Fibroblast of mammary gland (primary cell): ENCODE results near the gene RTL3.
A peak's percentile ranks its signal among the peaks of the same experiment; 100 is the strongest.
"Not testable (repeated sequence)": the region's sequence is repeated elsewhere in the genome, so short reads cannot be mapped to it uniquely, and the experiment has no call there.

Experiments
- DNase-seq: peaks from one replicate; pipeline ENCODE4 v3.0.0-alpha.2; 2010; ENCODE audit warnings: low read depth
- H3K4me3 ChIP-seq: 2 replicates; pipeline ENCODE4 v1.5.1; 2011; ENCODE audit warnings: low read depth, mild to moderate bottlenecking, low read length, moderate library complexity; ENCODE audit not compliant: control insufficient read depth
- TF ChIP-seq, protein P1 (sequence below): conservative IDR thresholded peaks from 2 replicates; pipeline ENCODE4 v1.5.1; 2011; ENCODE audit warnings: low read depth, low read length, inconsistent platforms; ENCODE audit not compliant: control insufficient read depth, insufficient read depth

Gene RTL3

DNA sequence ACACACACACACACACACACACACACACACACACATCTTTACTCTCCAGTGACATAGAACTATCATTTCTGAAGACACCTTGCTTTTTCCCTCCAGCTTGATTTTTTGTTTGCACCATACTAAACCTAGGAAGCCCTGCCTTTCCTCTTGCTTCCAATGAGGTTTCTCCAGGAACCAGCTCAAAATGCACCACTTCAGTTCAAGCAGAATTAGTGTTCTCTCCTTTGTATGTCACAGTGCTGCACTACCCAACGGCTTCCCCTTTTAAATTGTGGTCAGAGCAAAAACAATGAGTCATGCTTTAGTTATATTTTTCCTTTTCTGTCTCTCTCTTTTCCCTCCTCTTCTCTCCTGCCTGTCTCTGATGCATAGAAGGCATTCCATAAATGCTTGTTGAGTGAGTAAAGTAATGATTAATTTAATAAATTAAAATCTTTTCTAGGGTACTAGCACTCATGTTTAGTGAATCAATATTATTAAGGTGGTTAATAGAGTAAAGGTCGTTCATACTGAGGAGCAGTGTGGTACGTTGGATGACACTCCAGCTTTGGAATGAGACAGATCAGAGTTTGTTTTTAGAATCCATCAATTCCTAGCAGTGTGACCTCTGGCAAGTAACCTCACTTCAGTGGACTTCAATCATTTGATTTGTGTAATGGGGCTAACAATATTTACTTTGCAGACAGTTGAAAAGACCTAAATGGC is 5.9 kb downstream of the RTL3 start:
- DNase-seq: peak; percentile 84
- no peak overlapping the region for H3K4me3 ChIP-seq
- TF ChIP-seq, protein P1, sequence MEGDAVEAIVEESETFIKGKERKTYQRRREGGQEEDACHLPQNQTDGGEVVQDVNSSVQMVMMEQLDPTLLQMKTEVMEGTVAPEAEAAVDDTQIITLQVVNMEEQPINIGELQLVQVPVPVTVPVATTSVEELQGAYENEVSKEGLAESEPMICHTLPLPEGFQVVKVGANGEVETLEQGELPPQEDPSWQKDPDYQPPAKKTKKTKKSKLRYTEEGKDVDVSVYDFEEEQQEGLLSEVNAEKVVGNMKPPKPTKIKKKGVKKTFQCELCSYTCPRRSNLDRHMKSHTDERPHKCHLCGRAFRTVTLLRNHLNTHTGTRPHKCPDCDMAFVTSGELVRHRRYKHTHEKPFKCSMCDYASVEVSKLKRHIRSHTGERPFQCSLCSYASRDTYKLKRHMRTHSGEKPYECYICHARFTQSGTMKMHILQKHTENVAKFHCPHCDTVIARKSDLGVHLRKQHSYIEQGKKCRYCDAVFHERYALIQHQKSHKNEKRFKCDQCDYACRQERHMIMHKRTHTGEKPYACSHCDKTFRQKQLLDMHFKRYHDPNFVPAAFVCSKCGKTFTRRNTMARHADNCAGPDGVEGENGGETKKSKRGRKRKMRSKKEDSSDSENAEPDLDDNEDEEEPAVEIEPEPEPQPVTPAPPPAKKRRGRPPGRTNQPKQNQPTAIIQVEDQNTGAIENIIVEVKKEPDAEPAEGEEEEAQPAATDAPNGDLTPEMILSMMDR: no peak

DNA sequence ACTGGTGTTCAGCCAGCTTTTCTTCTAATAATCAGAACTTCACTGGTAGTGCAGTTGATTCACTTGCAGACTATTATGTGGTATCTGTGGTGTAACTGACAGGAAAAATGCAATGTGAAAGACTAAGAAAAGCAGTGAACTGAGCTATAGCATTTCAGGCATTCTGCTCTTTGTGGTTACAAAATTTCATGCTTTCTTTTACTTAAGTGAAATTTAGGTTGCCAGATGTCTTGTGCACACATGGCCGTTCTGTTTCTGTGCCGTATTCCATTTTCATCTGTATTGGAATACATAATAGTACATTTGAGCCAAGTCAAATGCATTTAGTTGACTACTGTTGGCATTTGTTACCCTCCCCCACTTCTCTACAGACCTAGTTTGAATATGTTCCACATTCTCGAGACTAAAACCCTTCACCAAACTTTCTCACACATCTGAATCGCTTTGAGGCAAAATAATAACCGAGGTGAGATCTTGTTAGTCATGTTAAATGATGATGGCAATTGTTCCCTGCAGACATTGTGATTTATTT is 8.2 kb downstream of the RTL3 start:
- TF ChIP-seq, protein P1: no peak
- H3K4me3 ChIP-seq: no peak overlapping the region

DNA sequence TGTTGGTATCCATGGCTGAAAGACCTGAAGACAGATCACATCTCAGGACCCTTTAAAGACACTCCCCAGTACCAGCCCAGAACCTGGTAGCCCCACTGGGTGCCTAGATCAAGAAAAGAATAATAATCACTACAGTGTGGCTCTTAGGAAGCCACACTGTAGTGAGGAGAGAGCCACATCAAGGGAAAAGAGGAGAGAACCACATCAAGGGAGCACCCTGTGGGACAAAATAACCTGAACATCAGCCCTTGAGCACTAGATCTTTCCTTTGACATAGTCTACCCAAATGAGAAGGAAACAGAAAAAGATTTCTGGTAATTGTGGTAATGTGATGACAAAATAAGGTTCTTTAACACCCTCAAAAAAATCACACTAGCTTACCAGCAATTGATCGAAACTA is 15.3 kb downstream of the RTL3 start:
- H3K4me3 ChIP-seq: no peak overlapping the region
- TF ChIP-seq, protein P1: no peak
- DNase-seq: no peak

More for the DNA sequence above, 8.2 kb downstream of the RTL3 start:
- DNase-seq: peak; percentile 66

DNA sequence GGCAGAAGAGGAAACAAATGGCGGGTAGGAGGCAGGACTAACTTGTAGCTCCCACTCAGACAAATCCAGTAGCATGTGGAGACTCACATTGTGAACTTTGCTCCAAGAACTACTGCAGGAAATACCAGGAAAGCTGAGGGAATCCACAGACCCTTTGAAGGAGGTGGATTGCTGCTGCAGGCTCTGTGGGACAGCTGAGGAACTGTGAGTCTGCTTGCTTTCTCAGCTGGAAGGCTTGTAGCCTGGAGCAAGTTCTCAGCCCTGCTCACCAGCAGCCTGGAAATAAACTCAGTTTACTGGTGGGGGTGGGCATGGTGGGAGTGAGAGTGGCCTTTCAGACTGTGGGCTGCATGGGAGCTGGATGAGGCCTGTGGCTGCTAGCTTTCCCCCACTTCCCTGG is 16.0 kb downstream of the RTL3 start:
- H3K4me3 ChIP-seq: no peak overlapping the region
- TF ChIP-seq, protein P1: no peak
- no peak for DNase-seq

DNA sequence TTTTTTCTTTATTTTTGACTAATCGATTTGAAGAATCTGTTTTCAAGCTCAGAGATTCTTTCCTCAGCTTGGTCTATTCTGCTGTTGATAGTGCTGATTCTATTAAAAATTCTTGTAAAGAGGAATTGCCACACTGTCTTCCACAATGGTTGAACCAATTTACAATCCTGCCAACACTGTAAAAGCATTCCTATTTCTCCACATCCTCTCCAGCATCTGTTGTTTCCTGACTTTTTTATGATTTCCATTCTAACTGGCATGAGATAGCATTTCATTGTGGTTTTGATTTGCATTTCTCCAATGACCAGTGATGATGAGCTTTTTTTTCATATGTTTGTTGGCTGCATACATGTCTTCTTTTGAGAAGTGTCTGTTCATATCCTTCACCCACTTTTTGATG is 23.0 kb downstream of the RTL3 start:
- not testable (repeated sequence) for DNase-seq, H3K4me3 ChIP-seq

DNA sequence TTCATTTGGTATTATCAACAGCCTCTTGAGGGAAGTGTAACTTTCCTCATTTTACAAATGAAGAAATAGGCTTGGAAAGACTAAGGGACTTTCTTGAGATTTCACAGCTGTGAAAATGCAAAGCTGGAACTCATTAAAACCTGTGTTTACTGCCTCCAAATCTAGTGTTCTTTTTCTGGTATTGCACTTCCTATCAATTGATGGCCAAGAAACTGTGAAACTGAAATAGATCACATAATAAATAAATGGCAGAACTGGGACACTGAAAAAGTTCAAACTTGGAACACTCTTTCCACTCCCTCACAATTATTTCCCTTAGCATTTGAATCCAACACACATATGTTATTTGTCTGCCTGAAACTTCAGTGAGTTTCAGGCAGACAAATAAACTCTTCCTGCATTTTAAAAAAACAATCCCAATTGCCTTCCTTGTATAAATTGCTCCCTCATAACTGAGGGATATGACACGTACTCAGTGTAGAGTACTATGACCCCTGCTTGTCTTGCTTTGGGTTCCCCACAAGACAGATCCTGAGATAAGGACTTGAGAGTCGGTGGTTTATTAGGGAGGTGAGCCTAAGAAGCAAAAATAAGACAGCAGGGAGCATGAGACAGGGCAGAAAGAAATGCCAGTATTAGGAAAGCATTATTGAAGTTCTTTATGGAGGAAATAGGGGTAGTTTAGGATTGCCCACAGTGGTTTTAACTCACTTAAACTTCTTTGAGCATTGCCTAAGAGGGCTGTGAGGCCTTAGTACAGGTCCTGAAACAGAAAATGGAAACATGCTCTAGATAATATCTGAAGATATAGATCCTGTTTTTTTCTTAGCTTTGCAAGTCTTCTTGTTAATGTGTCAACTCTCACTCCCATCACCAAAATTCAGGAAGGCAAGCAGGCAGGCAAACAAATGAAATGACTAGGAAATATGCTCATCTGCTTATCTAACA is 33.9 kb downstream of the RTL3 start:
- no peak for DNase-seq
- H3K4me3 ChIP-seq: no peak overlapping the region
- TF ChIP-seq, protein P1: no peak

DNA sequence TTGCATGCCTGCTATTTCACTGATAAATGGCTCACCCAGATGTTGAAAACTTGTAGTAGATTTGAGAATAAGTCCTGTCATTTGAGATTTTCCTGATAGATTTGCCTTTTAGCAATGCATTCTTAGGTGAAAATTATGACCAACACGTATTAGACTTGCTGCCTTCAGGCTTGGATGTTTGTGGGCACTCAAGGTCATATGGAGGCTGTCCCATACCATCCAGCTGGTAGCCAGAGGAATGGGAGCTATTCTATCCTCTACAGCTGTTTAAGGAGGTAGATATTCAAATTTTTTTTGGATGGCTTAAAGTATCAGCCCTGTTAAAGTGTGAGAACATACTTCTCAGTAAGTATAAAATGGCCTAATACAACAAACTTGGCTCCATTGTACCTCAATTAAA is 34.7 kb downstream of the RTL3 start:
- no peak for DNase-seq
- H3K4me3 ChIP-seq: no peak overlapping the region
- TF ChIP-seq, protein P1: no peak
